ENCODE results near the gene TRIM8.

TRIM8 gene

GRCh38 chr10:102616066-102616770, 28.1 kb upstream of the TRIM8 start:
- DNase-seq: no peak

GRCh38 chr10:102617041-102617440, 27.2 kb upstream of the TRIM8 start:
- no peak for DNase-seq

GRCh38 chr10:102617816-102618215, 26.5 kb upstream of the TRIM8 start:
- no peak for DNase-seq

DNA sequence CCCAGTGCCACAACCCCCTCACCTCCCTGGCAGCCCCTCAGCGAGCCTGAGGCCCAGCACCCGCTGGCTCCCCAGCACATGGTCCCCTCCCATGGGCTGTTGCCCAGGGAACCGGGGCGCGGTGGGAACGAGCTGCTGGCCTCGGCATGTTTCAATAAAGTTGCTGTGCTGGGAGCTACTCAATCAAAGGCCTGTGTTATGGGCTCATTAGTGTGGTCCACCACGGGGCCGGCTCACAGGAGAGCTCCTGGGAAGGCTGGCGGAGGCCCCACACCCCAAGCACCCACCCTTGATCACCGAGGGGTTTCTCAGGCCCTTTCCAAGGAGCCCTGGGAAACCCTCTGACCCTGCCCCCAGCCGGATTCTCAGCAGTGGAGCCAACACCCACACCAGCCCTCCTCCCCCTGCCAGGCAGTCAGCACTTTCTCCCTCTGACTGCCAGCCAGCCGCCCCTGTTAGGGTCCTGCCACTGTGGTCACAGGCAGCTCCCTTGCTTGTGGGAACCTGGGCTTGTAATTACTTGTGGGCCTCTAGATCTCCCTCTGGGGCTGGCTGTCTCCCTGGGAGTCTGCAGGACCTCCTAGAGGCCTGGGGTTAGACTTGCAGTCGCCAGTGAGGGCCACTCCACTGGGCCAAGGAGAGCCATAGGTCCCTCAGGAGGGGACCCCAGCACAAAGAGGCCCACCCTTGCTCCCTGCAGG, 24.8 kb upstream of the TRIM8 start:
- DNase-seq: no peak

- no peak for DNase-seq
Observed at GRCh38 chr10:102620138-102620590, 24.1 kb upstream of the TRIM8 start.

GRCh38 chr10:102620591-102621442, 23.5 kb upstream of the TRIM8 start:
- DNase-seq: no peak

- no peak for DNase-seq
Observed at GRCh38 chr10:102621443-102622325, 22.6 kb upstream of the TRIM8 start.

DNA sequence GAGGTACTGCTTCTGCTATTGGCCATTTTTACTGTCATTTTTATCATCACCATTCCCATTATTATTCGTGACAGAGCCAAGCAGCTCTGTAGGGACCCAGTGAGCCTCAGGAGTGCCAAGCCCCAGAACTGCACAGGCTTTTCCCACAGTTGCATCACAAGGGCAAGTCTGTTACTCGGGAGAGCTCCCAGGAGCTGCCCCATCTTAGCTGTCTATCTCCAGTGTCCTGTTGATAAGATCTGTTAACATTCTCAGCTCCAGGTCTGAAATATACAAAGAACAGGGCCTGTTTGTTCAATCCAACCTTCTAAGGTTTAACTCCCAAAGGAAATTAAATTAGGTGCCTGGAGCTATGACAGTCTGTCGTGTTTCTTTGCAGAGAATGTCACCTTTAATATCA, 20.2 kb upstream of the TRIM8 start:
- no peak for DNase-seq

GRCh38 chr10:102624751-102625645, 19.3 kb upstream of the TRIM8 start:
- DNase-seq: no peak

GRCh38 chr10:102626026-102626685, 18.1 kb upstream of the TRIM8 start:
- DNase-seq: no peak

- DNase-seq: no peak
Observed at GRCh38 chr10:102627291-102627735, 17.0 kb upstream of the TRIM8 start.

DNA sequence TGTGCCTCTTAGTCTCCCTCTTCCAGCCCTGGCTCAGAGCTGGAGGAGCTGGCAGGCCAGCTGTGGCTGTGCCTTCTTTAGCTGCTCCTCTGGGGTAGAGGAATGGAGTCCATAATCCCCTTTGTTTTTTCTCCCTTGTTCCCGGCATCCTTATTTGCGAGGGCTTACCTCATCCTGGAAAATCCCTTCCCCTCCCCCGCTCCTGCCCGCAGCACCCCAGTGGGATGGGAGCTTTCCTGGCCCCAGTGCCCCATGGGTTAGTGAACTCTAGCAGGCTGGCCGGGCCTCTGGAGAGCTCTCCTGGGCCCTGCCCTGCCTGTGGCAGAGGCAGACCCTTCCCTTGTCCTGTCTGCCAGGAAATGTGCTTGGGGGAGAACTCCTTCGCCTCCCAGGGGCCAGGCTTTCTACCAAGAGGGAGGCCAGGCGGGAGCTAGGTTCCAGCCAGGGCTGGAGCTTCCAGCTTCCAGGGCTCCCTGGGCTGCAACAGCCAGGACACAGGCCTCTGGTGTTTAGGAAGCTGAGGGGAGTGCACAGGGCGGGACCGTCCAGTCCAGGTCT, 16.5 kb upstream of the TRIM8 start:
- DNase-seq: no peak

DNA sequence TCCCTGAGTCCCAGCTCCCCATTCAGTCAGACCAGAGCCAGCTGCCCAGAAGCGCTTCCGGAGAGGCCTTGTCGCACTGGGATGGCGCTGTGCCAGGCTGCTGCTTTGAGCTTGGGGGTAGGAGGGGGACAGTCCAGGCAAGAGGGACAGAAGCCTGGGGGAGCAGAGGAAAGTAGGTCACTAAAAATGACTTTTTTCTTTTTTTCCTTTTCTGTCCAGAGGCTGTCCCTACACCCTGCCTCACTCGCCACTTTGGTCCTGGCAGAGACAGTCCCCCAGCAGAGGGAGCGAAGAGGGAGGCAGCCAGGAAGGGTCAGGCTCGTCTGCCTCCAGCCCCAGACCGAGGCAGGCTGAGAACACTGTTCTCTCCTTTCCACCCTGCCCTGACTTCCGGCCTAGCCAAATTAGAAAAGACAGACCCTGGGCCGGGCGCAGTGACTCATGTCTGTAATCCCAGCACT, 15.8 kb upstream of the TRIM8 start:
- no peak for DNase-seq

- DNase-seq: no peak
Observed at GRCh38 chr10:102629661-102630614, 14.3 kb upstream of the TRIM8 start.

GRCh38 chr10:102630663-102631062, 13.6 kb upstream of the TRIM8 start:
- DNase-seq: no peak

- DNase-seq: no peak
Observed at GRCh38 chr10:102631525-102632393, 12.5 kb upstream of the TRIM8 start.

DNA sequence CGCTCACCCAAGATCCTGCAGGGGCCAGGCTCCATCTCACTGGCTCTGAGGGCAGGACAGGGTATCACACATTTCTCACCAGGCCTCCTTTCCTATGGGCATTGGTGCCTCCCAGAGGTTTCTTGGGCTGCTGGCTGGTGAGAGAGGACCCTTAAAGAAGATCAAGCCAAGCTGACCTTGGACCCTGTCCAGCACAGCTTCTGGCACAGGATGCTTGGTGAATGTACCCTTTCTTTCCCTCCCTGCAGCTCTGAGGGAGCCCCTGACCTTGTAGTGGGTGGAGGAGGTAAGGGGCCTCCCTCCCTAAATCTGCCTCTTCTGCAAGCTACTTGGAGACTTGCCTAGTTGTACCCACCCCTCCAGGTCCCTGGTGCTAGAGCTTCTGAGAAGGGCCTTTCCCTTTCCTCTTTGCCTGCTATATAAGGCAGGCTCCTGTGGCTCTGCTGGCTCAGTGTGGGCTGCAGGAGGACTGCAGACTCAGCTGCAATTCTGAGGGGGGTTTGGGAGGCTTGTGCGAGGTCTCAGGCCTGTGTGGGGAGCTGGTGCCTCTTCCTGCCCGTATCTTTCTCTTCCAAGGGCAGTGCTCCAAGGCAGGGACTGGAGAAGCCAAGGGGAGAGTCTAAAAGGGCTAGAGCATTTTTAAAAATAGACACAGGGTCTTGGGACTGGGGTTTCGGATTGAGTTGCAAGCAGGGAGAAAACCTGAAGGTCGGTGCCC, 11.7 kb upstream of the TRIM8 start:
- no peak for DNase-seq

All from NCI-H1092 (cell line).